Chondrocyte (in vitro differentiated cells): ENCODE data around the gene SPATA2. TPM values are rescaled to one million over a fixed set of nuclear protein-coding genes. Genes with fewer than 3 reads are reported as not detected.
A peak's percentile ranks its signal among the peaks of the same experiment; 100 is the strongest.

Experiments
- DNase-seq: peaks from one replicate; pipeline ENCODE4 v3.0.0; 2021; ENCODE audit warnings: mixed read lengths, low spot score
- H3K27ac Mint-ChIP-seq: one replicate; pipeline ENCODE4 v1.8.0; 2021; ENCODE audit warnings: mild to moderate bottlenecking, moderate library complexity, mixed read lengths; ENCODE audit not compliant: unreplicated experiment
- H3K27me3 Mint-ChIP-seq: 2 replicates; pipeline ENCODE4 v1.8.0; 2021; ENCODE audit warnings: low read depth, mixed read lengths
- H3K36me3 Mint-ChIP-seq: 2 replicates; pipeline ENCODE4 v1.8.0; 2021; ENCODE audit warnings: low read depth, mixed read lengths
- H3K4me1 Mint-ChIP-seq: 2 replicates; pipeline ENCODE4 v1.8.0; 2021; ENCODE audit warnings: low read depth, mild to moderate bottlenecking, mixed read lengths
- H3K4me3 Mint-ChIP-seq: one replicate; pipeline ENCODE4 v1.8.0; 2021; ENCODE audit warnings: mild to moderate bottlenecking, moderate library complexity, mixed read lengths; ENCODE audit not compliant: unreplicated experiment
- H3K9me3 Mint-ChIP-seq: 2 replicates; pipeline ENCODE4 v1.8.0; 2021; ENCODE audit warnings: low read depth, mixed read lengths
- total RNA-seq: library from RNA; stranded (reverse); gene quantifications from 3 replicates; pipeline ENCODE4 v1.2.1, GENCODE V29; 2021
- TF ChIP-seq, protein P1 (sequence below): fragments of 200-600 bp; sonication (generic); IDR thresholded peaks from 2 replicates; pipeline ENCODE4 v1.5.0; 2021; ENCODE audit warnings: antibody characterized with exemption, mild to moderate bottlenecking, moderate library complexity

SPATA2 gene
- total RNA-seq, 1 donor from 2014 or later = 5.6 TPM

DNA sequence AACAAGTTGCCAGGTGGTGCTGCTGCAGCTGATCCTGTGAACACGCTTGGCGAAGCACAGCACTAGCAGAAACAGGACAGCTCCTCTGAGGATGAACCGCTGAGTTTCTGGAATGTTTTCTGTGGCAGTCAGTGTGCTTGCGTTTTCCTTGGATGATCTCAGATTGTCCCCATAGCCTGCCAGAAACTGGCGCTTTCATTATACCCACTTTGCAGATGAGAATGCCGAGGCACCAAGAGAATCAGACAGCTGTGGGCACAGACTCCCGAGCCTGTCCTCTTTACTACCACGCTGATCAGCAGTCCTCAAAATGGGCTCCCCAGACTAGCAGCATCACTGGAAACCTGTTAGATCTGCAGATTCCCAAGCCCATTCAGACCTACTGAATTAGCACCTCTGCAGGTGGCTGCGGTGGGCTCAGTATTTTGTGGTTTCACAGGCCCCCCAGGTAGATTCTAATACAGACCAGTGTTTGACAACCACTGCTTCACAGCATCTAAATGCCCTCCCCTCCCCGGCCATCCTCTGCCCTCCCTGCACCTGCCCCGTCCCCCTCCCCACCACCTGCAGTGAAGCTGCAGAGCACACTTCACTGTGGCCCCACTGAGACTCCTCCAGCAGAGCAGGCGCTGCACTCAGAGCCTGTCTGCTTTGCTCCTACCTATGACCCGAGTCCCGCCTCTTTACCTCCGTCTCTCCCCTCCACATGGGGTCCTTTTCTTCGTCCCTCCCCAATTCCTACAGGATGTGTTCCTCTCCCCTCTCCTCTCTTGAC is 29.6 kb downstream of the SPATA2 start:
- TF ChIP-seq, protein P1, sequence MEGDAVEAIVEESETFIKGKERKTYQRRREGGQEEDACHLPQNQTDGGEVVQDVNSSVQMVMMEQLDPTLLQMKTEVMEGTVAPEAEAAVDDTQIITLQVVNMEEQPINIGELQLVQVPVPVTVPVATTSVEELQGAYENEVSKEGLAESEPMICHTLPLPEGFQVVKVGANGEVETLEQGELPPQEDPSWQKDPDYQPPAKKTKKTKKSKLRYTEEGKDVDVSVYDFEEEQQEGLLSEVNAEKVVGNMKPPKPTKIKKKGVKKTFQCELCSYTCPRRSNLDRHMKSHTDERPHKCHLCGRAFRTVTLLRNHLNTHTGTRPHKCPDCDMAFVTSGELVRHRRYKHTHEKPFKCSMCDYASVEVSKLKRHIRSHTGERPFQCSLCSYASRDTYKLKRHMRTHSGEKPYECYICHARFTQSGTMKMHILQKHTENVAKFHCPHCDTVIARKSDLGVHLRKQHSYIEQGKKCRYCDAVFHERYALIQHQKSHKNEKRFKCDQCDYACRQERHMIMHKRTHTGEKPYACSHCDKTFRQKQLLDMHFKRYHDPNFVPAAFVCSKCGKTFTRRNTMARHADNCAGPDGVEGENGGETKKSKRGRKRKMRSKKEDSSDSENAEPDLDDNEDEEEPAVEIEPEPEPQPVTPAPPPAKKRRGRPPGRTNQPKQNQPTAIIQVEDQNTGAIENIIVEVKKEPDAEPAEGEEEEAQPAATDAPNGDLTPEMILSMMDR = no peak
- DNase-seq = no peak
- Mint-ChIP-seq H3K27me3 (no peaks in the 10 kb centered on the region), H3K27ac (no peak overlapping the region), H3K4me3 (no peak overlapping the region), H3K4me1 (peaks cover 58% of the 10 kb centered on the region), H3K9me3 (no peaks in the 10 kb centered on the region), H3K36me3 (peaks cover 14% of the 10 kb centered on the region)

DNA sequence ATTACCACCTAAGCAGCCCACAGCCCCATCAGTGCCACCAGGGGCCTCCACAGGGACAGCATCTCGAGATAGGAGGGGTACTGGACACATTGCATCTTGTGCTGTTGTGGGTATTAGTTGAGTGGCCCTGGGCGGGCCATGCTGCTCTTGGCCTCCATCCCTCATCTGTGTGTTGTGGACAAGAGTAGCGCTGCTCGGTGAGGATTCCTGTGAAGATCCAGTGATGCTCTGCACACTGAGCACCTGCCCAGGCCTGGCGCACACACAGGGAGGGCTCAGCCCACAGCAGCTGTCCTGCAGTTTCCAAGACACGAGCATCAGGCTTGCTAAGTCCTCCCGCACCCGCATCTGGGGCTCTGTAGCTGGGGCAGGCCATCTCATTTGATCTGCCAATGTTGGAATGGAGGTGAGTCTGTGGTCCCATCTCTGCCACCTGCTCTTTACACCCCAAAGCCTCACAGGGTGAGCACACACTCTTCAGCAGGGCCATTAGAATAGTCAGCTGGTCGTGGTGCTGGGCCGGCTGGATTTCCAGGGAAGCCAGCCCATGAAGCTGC is 32.0 kb downstream of the SPATA2 start:
- H3K4me3 Mint-ChIP-seq = no peak overlapping the region
- peaks cover 50% of the 10 kb centered on the region for H3K4me1 Mint-ChIP-seq
- H3K9me3 Mint-ChIP-seq = no peaks in the 10 kb centered on the region
- no peaks in the 10 kb centered on the region for H3K27me3 Mint-ChIP-seq
- peaks cover 14% of the 10 kb centered on the region for H3K36me3 Mint-ChIP-seq
- TF ChIP-seq, protein P1 = no peak
- DNase-seq = no peak
- H3K27ac Mint-ChIP-seq = no peak overlapping the region

DNA sequence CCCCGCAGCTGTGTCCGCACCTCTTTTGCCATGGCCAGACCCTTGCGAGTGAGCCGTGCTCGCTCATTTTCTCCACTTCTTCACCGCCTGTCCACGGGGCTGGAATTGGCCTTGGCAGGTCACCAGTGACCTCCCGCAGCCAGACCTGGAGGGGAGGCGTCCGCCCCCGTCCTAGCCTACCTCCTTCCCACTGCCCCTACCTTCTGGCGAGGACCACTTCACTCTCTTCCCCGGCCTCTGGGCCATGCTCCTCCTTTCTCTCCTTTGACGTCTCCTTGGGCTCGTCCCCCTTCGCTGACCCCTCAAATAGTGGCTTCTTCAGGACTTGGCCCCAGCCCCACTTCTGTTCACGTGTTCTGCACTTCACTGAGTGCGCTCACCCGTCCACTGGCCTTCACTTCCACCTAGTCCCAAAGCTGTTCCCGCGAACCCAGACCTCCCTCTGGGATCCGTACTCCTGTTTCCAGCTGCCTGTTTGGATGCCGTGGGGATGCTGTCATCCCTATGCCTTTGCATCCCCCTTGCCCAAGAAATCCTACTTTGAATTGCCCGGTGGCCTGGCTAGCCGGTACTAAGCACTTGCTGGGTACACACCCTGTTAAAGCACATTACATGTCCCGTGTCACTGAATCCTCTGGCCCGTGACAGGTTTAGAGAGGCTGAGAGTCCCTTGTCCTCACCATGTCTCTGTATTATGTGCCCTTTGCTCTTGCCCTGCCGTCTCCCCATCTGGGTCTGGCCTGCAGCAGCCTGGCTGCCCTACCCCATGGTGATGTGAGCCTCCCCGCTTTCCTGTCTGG is 33.0 kb downstream of the SPATA2 start:
- peaks cover 14% of the 10 kb centered on the region for H3K36me3 Mint-ChIP-seq
- TF ChIP-seq, protein P1 = no peak
- peak overlapping the region; percentile 15 for H3K4me3 Mint-ChIP-seq
- DNase-seq = no peak
- H3K27me3 Mint-ChIP-seq = no peaks in the 10 kb centered on the region
- H3K9me3 Mint-ChIP-seq = no peaks in the 10 kb centered on the region
- peak overlapping the region; percentile 3 for H3K27ac Mint-ChIP-seq
- peaks cover 49% of the 10 kb centered on the region for H3K4me1 Mint-ChIP-seq

DNA sequence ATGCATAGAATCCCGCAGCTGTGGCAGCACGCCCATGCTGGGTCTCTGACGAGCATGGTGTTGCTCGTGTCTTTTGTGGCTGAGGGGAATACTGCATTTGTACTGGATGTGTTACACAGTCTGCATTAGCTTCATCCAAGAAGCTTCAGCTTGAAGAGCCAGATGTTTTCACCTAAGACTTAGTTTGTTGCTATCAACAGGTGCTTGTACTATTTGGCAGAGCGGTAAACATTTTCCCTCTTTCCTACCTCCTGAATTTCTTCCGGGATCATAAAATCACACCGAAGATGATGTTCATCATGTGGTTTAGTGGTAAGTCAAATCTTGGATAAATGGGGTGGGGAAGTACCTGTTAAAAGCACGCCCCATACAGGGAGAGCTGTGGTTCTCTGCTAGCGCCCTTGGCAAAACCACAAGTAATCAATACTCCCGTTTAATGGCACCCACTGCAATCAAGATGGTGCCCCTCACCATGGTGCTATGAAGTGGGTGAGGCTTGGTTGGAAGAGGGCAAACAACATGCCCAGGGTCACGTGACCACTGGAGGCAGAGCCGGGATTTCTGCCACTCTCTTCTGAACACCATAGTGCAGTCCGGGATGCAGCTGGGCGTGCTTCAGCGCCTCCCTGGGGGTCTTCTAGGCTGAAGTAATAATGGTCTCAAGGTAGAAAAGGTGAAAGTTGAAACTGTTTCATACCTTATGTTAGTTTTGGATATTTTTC is 34.4 kb downstream of the SPATA2 start:
- H3K9me3 Mint-ChIP-seq = no peaks in the 10 kb centered on the region
- peaks cover 52% of the 10 kb centered on the region for H3K4me1 Mint-ChIP-seq
- no peak overlapping the region for H3K4me3 Mint-ChIP-seq
- H3K27ac Mint-ChIP-seq = peak overlapping the region; percentile 10
- DNase-seq = no peak
- H3K27me3 Mint-ChIP-seq = no peaks in the 10 kb centered on the region
- TF ChIP-seq, protein P1 = no peak
- peaks cover 12% of the 10 kb centered on the region for H3K36me3 Mint-ChIP-seq

DNA sequence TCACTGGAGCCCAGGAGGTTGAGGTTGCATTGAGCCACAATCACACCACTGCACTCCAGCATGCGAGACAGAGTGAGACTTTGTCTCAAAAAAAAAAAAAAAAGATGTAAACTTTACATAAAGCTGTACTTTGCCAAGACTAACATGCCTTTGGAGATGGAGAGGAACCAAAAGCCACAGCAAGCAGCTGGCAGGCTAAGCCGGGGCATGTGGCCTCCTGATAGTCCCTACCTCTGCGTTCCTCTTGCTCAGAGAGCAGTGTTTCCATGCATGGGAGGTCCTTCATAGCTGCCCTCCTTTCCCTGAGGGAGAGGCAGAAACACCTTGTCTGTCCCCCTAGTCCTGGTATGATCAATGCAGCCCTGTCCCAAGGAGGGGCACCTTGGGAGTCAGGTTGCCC is 35.2 kb downstream of the SPATA2 start:
- TF ChIP-seq, protein P1 = no peak
- DNase-seq = no peak
- Mint-ChIP-seq H3K4me3 (no peak overlapping the region), H3K9me3 (no peaks in the 10 kb centered on the region), H3K4me1 (peaks cover 56% of the 10 kb centered on the region), H3K27me3 (no peaks in the 10 kb centered on the region), H3K36me3 (peaks cover 12% of the 10 kb centered on the region), H3K27ac (peak overlapping the region; percentile 32)
